ENCODE measurements around the gene SCAMP5. TPM values are rescaled to one million over a fixed set of nuclear protein-coding genes. Genes with fewer than 3 reads are reported as not detected.

SCAMP5 gene
- total RNA-seq, 1 donor from 2014 or later, result 2.6 TPM

GRCh38 chr15:75061272-75061671 is 65.9 kb downstream of the SCAMP5 start:
- no peak overlapping the region for H3K4me3 ChIP-seq
- H3K36me3 ChIP-seq, result no peaks in the 10 kb centered on the region
- TF ChIP-seq CTCF (IDR thresholded peaks at IDR 0.05), result no peak
- DNase-seq (no peak), ATAC-seq (peak; percentile 31)
- peaks cover 7% of the 10 kb centered on the region for H3K4me1 ChIP-seq
- intact Hi-C loops (cut with DNase I), result no loop called here
- H3K27me3 ChIP-seq, result no peaks in the 10 kb centered on the region
- H3K27ac ChIP-seq, result no peak overlapping the region
- no peaks in the 10 kb centered on the region for H3K9me3 ChIP-seq

DNA sequence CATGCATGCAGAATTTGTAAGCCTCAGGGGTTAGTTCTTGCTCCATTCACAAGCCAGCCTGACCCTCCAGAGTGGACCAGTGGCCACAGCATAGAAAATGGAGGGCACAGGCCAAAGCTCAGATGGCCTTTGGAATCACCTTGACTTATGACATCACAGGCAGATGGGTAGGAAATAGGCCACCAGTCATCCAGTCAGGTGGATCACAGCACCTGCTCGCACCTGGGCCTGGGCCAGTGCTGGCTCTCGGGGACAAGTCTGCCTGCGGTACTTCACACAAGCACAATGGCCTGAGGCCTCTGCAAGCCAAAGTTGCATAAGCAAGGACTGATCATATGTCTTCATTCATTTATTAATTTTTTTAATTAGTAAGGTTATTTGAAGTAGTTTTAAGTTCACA is 67.3 kb downstream of the SCAMP5 start:
- ATAC-seq (no peak), DNase-seq (peak; percentile 29)
- Histone ChIP-seq H3K4me1 (peaks cover 17% of the 10 kb centered on the region), H3K9me3 (no peaks in the 10 kb centered on the region), H3K27ac (no peak overlapping the region), H3K27me3 (no peaks in the 10 kb centered on the region), H3K4me3 (no peak overlapping the region), H3K36me3 (no peaks in the 10 kb centered on the region)
- TF ChIP-seq CTCF (IDR thresholded peaks at IDR 0.05), result no peak
- intact Hi-C loops (cut with DNase I), result no loop called here

GRCh38 chr15:75063338-75063737 is 68.0 kb downstream of the SCAMP5 start:
- no peak overlapping the region for H3K27ac ChIP-seq
- no peak for TF ChIP-seq CTCF (IDR thresholded peaks at IDR 0.05)
- H3K4me3 ChIP-seq, result no peak overlapping the region
- H3K36me3 ChIP-seq, result no peaks in the 10 kb centered on the region
- H3K4me1 ChIP-seq, result peaks cover 12% of the 10 kb centered on the region
- no peaks in the 10 kb centered on the region for H3K9me3 ChIP-seq
- H3K27me3 ChIP-seq, result no peaks in the 10 kb centered on the region
- no peak for ATAC-seq
- peak; percentile 31 for DNase-seq
- intact Hi-C loops (cut with DNase I), result no loop called here

GRCh38 chr15:75063889-75064288 is 68.5 kb downstream of the SCAMP5 start:
- intact Hi-C loops (cut with DNase I), result no loop called here
- Histone ChIP-seq H3K9me3 (no peaks in the 10 kb centered on the region), H3K4me3 (no peak overlapping the region), H3K4me1 (peaks cover 11% of the 10 kb centered on the region), H3K27me3 (no peaks in the 10 kb centered on the region), H3K36me3 (no peaks in the 10 kb centered on the region), H3K27ac (no peak overlapping the region)
- DNase-seq, result peak; percentile 43
- ATAC-seq, result no peak
- TF ChIP-seq CTCF (IDR thresholded peaks at IDR 0.05), result no peak

GRCh38 chr15:75064846-75065245 is 69.5 kb downstream of the SCAMP5 start:
- no peak for DNase-seq
- no peak for TF ChIP-seq CTCF (IDR thresholded peaks at IDR 0.05)
- Histone ChIP-seq H3K27me3 (no peaks in the 10 kb centered on the region), H3K4me1 (peaks cover 11% of the 10 kb centered on the region), H3K9me3 (no peaks in the 10 kb centered on the region), H3K27ac (no peak overlapping the region), H3K36me3 (no peaks in the 10 kb centered on the region), H3K4me3 (no peak overlapping the region)
- intact Hi-C loops (cut with DNase I), result no loop called here
- ATAC-seq, result no peak

- ATAC-seq, result no peak
- DNase-seq, result peak; percentile 25
- no peak for TF ChIP-seq CTCF (IDR thresholded peaks at IDR 0.05)
- Histone ChIP-seq H3K4me3 (no peak overlapping the region), H3K27me3 (no peaks in the 10 kb centered on the region), H3K36me3 (no peaks in the 10 kb centered on the region), H3K27ac (no peak overlapping the region), H3K4me1 (peaks cover 11% of the 10 kb centered on the region), H3K9me3 (no peaks in the 10 kb centered on the region)
- intact Hi-C loops (cut with DNase I), result no loop called here
Measured at GRCh38 chr15:75065467-75065850, 70.1 kb downstream of the SCAMP5 start.
